ENCODE results near the gene FBXO47. TPM values are rescaled to one million over a fixed set of nuclear protein-coding genes. Genes with fewer than 3 reads are reported as not detected.

FBXO47 gene
- total and polyA plus RNA-seq, 2 of the 4 experiments (the other 2 are of a cell fraction), result under 0.01 TPM; not detected in 1

DNA sequence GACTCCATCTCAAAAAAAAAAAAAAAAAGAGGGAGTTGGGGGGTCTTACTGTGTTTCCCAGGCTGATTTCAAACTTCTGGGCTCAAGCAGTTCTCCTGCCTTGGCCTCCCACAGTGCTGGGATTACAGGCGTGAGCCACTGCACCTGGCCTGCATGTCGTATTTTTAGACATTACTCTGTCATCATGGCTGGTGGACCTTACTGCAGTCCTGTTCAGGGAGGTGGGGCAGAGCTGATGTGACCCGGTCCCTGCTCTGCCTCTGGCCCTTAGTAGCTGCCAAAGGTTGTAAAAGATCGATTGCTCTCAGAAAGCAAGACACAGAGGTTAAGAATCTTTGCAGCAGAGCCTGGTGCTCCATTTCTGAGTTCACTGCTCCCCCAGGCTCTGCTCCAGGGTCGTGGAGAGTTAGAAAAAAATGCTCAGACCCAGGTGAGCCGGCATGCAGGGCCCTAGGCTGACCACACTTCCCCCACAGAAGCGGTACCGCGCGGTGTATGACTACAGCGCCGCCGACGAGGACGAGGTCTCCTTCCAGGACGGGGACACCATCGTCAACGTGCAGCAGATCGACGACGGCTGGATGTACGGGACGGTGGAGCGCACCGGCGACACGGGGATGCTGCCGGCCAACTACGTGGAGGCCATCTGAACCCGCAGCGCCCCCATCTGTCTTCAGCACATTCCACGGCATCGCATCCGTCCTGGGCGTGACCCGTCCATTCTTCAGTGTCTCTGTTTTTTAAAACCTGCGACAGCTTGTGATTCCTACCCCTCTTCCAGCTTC lies 48.9 kb downstream of the FBXO47 start:
- ChIA-PET POLR2A (ENCODE audit: unreplicated experiment) (no interaction called here), CTCF (no interaction called here)
- 75% methylated on average over 23 of the region's 37 CpGs; no CpG with 5 or more reads in 1 of the 2 experiments for WGBS, 2 experiments (ENCODE audit: extremely low coverage in 2 of 2, insufficient read length in 1 of 2)
- H3K18ac ChIP-seq (ENCODE audit: low read depth, low read length), result no peak overlapping the region
- H3K4ac ChIP-seq (ENCODE audit: low read depth, low read length), result no peak overlapping the region
- no peak overlapping the region for H2BK5ac ChIP-seq (ENCODE audit: low read depth, low read length, poor library complexity, severe bottlenecking)
- no peak overlapping the region; the same call in 1 of the 2 replicates for H2AK5ac ChIP-seq (ENCODE audit: low read depth, low read length)
- H2AFZ ChIP-seq (replicated peaks; ENCODE audit: low read length, poor library complexity), result no peak overlapping the region
- H3K23ac ChIP-seq (ENCODE audit: low read depth, low read length), result no peak overlapping the region
- H2BK120ac ChIP-seq (ENCODE audit: low read depth, low read length), result no peak overlapping the region
- H3K4me2 ChIP-seq (ENCODE audit: low read depth, low read length), result no peak overlapping the region
- H3K4me3 ChIP-seq (ENCODE audit: insufficient read depth, low read depth, low read length), result no peak overlapping the region
- H3K9ac ChIP-seq (ENCODE audit: low read depth, low read length), result no peak overlapping the region
- H3K14ac ChIP-seq (replicated peaks; ENCODE audit: low read depth, low read length), result no peak overlapping the region
- peaks cover 13% of the 10 kb centered on the region; the same call in 1 of the 2 replicates for H3K9me1 ChIP-seq (ENCODE audit: insufficient read depth, low read length)
- TF ChIP-seq POLR2A (IDR thresholded peaks at IDR 0.05; ENCODE audit: low read depth, low read length) (no peak), RAD21 (IDR thresholded peaks at IDR 0.05; ENCODE audit: low read length) (peak; percentile 11; the same call in 1 of the 2 replicates)
- no peak overlapping the region for H4K91ac ChIP-seq (ENCODE audit: insufficient read depth, low read depth, low read length)
- H2BK20ac ChIP-seq (ENCODE audit: low read depth, low read length), result no peak overlapping the region
- dilution Hi-C loops (cut with HindIII; ENCODE audit: low sequenced_read_pairs, unreplicated experiment), result no loop called here
- no peak overlapping the region for H2BK15ac ChIP-seq (ENCODE audit: low read depth, low read length)
- ATAC-seq (ENCODE audit: low read depth) (no peak), DNase-seq (no peak)
- no peak overlapping the region for H4K5ac ChIP-seq (ENCODE audit: low read depth, low read length)
- no peak overlapping the region for H4K8ac ChIP-seq (ENCODE audit: low read depth in 2 of 2, low read length in 2 of 2)
- no peaks in the 10 kb centered on the region for H3K9me3 ChIP-seq (ENCODE audit: control insufficient read depth, insufficient read depth, low read length)
- in situ Hi-C loops (cut with MboI; ENCODE audit: low sequenced_read_pairs), result no loop called here
- peaks cover 9% of the 10 kb centered on the region; the same call in 1 of the 2 replicates for H3K4me1 ChIP-seq (ENCODE audit: control insufficient read depth, insufficient read depth, low read length)
- no peak overlapping the region for H3K27ac ChIP-seq (ENCODE audit: insufficient read depth, low read length)
- BruUV-seq (replicated peaks), result no TSS peak
- peak overlapping the region; percentile 1 for H2AK9ac ChIP-seq (replicated peaks; ENCODE audit: low read depth, low read length, poor library complexity)
- H3K79me1 ChIP-seq (ENCODE audit: low read depth in 1 of 2, low read length in 2 of 2), result peaks cover 37 to 90% of the 10 kb centered on the region in 2 experiments; a peak in 3 of 4 replicates
- intact Hi-C loops (cut with micrococcal nuclease), result no loop called here
- peaks cover 72% of the 10 kb centered on the region for H3K36me3 ChIP-seq (ENCODE audit: control insufficient read depth, insufficient read depth, low read length)
- H4K20me1 ChIP-seq (ENCODE audit: insufficient read depth, low read length), result peaks cover 58% of the 10 kb centered on the region
- no peaks in the 10 kb centered on the region for H3K27me3 ChIP-seq (ENCODE audit: control insufficient read depth, insufficient read depth, low read length)
- H3K56ac ChIP-seq (ENCODE audit: extremely low read depth, insufficient read depth, low read length), result no peak overlapping the region
